OCI-LY3 (cell line): ENCODE measurements around the gene CHRNB1.

ENCODE experiments used
- EZH2phosphoT487 ChIP-seq: fragments of 200-600 bp; shearing (Covaris generic); IDR thresholded peaks from 2 replicates; pipeline ENCODE4 v1.6.1; 2018; ENCODE audit warnings: antibody characterized with exemption, mixed run types, low read depth
- TF ChIP-seq, protein P1 (sequence below): fragments of 200-600, 300-600 bp; sonication (generic); IDR thresholded peaks from 2 replicates; pipeline ENCODE4 v1.5.1; 2014; ENCODE audit warnings: antibody characterized with exemption, low read length, low read depth

DNA sequence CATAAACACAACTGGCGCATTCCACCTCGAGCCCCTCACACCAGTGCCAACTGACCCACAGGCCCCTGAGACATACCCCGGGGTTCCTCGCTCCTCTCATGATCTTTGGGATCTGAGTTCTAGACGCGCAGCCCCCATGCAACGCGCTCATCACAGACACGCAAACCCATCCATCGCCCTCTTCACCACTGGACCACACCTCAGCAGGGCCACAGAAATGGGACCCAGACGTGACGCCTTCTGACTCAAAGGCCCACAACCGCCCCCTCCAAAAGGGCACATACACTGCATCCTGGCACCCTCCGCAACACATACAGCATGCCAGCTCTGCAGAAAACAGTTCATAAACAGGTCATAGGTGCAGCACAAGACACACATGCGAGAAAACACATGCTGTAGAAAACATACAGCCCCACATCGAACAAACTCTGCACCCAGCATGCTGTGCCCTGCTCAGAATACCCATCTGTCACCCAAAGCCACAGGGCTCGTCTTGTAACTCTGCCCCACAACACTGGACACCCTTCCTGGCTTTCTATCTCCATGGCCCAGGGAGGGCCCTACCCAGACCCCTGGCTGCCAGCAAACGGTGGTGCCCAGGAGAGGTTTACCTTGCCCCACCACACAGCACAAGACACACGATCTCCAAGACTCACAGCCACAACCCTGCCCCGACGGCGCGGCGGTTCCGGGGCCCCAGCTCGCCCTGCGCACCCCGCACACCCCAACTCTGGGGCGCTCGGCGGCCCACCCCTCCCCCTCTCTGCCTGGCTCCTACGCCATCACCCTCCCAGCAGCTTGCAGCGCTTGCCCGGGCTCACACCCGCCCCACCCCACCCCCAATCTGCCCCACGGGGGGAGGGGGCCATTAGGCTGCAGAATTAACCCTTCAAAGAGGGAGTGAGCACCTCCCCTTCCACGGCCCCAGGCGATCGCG lies 33.7 kb downstream of the CHRNB1 start:
- TF ChIP-seq, protein P1, sequence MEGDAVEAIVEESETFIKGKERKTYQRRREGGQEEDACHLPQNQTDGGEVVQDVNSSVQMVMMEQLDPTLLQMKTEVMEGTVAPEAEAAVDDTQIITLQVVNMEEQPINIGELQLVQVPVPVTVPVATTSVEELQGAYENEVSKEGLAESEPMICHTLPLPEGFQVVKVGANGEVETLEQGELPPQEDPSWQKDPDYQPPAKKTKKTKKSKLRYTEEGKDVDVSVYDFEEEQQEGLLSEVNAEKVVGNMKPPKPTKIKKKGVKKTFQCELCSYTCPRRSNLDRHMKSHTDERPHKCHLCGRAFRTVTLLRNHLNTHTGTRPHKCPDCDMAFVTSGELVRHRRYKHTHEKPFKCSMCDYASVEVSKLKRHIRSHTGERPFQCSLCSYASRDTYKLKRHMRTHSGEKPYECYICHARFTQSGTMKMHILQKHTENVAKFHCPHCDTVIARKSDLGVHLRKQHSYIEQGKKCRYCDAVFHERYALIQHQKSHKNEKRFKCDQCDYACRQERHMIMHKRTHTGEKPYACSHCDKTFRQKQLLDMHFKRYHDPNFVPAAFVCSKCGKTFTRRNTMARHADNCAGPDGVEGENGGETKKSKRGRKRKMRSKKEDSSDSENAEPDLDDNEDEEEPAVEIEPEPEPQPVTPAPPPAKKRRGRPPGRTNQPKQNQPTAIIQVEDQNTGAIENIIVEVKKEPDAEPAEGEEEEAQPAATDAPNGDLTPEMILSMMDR = no peak
- no peak for TF ChIP-seq EZH2phosphoT487
